WTC11 (cell line): ENCODE measurements around the gene TMTC2. TPM values are rescaled to one million over a fixed set of nuclear protein-coding genes. Genes with fewer than 3 reads are reported as not detected.
A peak's percentile ranks its signal among the peaks of the same experiment; 100 is the strongest.

ENCODE experiments used
- ATAC-seq: fragments of 200-7000 bp; cut with Tn5 transposase; 2 replicates; pipeline ENCODE4 v1.10.0; 2021; ENCODE audit warnings: mild to moderate bottlenecking, moderate library complexity
- CTCF ChIA-PET: fragments of 300-600 bp; sonication (Branson Sonifier 250); formaldehyde crosslinking; loops from one replicate; lab custom pipeline; 2021; ENCODE audit warnings: antibody characterized with exemption; lab: Charles Lee
- POLR2A ChIA-PET: fragments of 350-600 bp; sonication (Branson Sonifier 250); formaldehyde crosslinking; loops from one replicate; lab custom pipeline; 2021; ENCODE audit warnings: antibody characterized with exemption; lab: Charles Lee
- DNase-seq: peaks from one replicate; pipeline ENCODE4 v3.0.0; 2021; ENCODE audit warnings: low spot score
- H3K27ac Mint-ChIP-seq: 2 replicates; pipeline ENCODE4 v1.8.0; 2021; ENCODE audit warnings: mixed read lengths
- H3K27me3 Mint-ChIP-seq: 2 replicates; pipeline ENCODE4 v1.8.0; 2021; ENCODE audit warnings: low read depth, mild to moderate bottlenecking, moderate library complexity, mixed read lengths
- H3K36me3 Mint-ChIP-seq: 2 replicates; pipeline ENCODE4 v1.8.0; 2021; ENCODE audit warnings: mixed read lengths
- H3K4me1 Mint-ChIP-seq: 2 replicates; pipeline ENCODE4 v1.8.0; 2022; ENCODE audit warnings: mixed read lengths
- H3K4me3 Mint-ChIP-seq: 2 replicates; pipeline ENCODE4 v1.8.0; 2021; ENCODE audit warnings: mild to moderate bottlenecking, moderate library complexity, mixed read lengths
- H3K9me3 Mint-ChIP-seq: 2 replicates; pipeline ENCODE4 v1.8.0; 2021; ENCODE audit warnings: mixed read lengths
- CREM ChIP-seq: sonication (generic); formaldehyde crosslinking; IDR thresholded peaks from 2 replicates; pipeline ENCODE4 v1.8.1; 2022; ENCODE audit warnings: mild to moderate bottlenecking, missing genetic modification reagents, moderate library complexity
- E2F4 ChIP-seq: sonication (generic); formaldehyde crosslinking; IDR thresholded peaks from 2 replicates; pipeline ENCODE4 v1.8.1; 2022; ENCODE audit warnings: low read depth, mild to moderate bottlenecking, moderate library complexity, missing genetic modification reagents, borderline replicate concordance
- ESRRA ChIP-seq: sonication (generic); formaldehyde crosslinking; IDR thresholded peaks from 2 replicates; pipeline ENCODE4 v1.8.1; 2022; ENCODE audit warnings: mild to moderate bottlenecking, missing genetic modification reagents, borderline replicate concordance
- FOXP1 ChIP-seq: sonication (generic); formaldehyde crosslinking; IDR thresholded peaks from 2 replicates; pipeline ENCODE4 v1.8.0; 2022; ENCODE audit warnings: missing genetic modification reagents, mild to moderate bottlenecking, moderate library complexity, borderline replicate concordance
- GTF2I ChIP-seq: fragments of 250-450 bp; sonication (Bioruptor Pico); conservative IDR thresholded peaks from 2 replicates; pipeline ENCODE4 v1.4.0; 2021; ENCODE audit warnings: mild to moderate bottlenecking
- NR1H2 ChIP-seq: sonication (generic); formaldehyde crosslinking; IDR thresholded peaks from 2 replicates; pipeline ENCODE4 v1.9.0; 2021; ENCODE audit warnings: mild to moderate bottlenecking, moderate library complexity, missing genetic modification reagents
- PREB ChIP-seq: sonication (generic); formaldehyde crosslinking; IDR thresholded peaks from 2 replicates; pipeline ENCODE4 v1.8.1; 2022; ENCODE audit warnings: mild to moderate bottlenecking, missing genetic modification reagents, moderate library complexity, borderline replicate concordance
- PRRX2 ChIP-seq: fragments of 250-450 bp; sonication (Bioruptor Pico); IDR thresholded peaks from 2 replicates; pipeline ENCODE4 v1.8.0; 2021; ENCODE audit warnings: mild to moderate bottlenecking
- RELA ChIP-seq: sonication (generic); formaldehyde crosslinking; IDR thresholded peaks from 2 replicates; pipeline ENCODE4 v1.8.1; 2022; ENCODE audit warnings: missing genetic modification reagents, mild to moderate bottlenecking, borderline replicate concordance
- SMAD3 ChIP-seq: sonication (generic); formaldehyde crosslinking; IDR thresholded peaks from 2 replicates; pipeline ENCODE4 v1.8.0; 2022; ENCODE audit warnings: missing genetic modification reagents, mild to moderate bottlenecking, borderline replicate concordance
- SOX15 ChIP-seq: fragments of 250-450 bp; sonication (Bioruptor Pico); IDR thresholded peaks from 2 replicates; pipeline ENCODE4 v1.9.0; 2021; ENCODE audit warnings: mild to moderate bottlenecking
- SP1 ChIP-seq: sonication (generic); formaldehyde crosslinking; conservative IDR thresholded peaks from 2 replicates; pipeline ENCODE4 v1.8.1; 2022; ENCODE audit warnings: missing genetic modification reagents
- TEAD4 ChIP-seq: sonication (generic); formaldehyde crosslinking; IDR thresholded peaks from 2 replicates; pipeline ENCODE4 v1.8.0; 2022; ENCODE audit warnings: mild to moderate bottlenecking, missing genetic modification reagents
- ZBTB43 ChIP-seq: sonication (generic); formaldehyde crosslinking; IDR thresholded peaks from 2 replicates; pipeline ENCODE4 v1.8.1; 2023; ENCODE audit warnings: mild to moderate bottlenecking, missing genetic modification reagents
- ZNF121 ChIP-seq: sonication (generic); formaldehyde crosslinking; IDR thresholded peaks from 2 replicates; pipeline ENCODE4 v1.8.0; 2023; ENCODE audit warnings: missing genetic modification reagents
- ZNF138 ChIP-seq: sonication (generic); formaldehyde crosslinking; conservative IDR thresholded peaks from 2 replicates; pipeline ENCODE4 v1.8.1; 2022; ENCODE audit warnings: mild to moderate bottlenecking, moderate library complexity, missing genetic modification reagents
- ZNF281 ChIP-seq: sonication (generic); formaldehyde crosslinking; IDR thresholded peaks from 2 replicates; pipeline ENCODE4 v1.8.0; 2023; ENCODE audit warnings: mild to moderate bottlenecking, missing genetic modification reagents
- ZNF416 ChIP-seq: fragments of 250-450 bp; sonication (Bioruptor Pico); IDR thresholded peaks from 2 replicates; pipeline ENCODE4 v1.9.0; 2021; ENCODE audit warnings: mild to moderate bottlenecking, inconsistent platforms
- total RNA-seq: library from RNA; stranded (reverse); gene quantifications from 3 replicates; pipeline ENCODE4 v1.2.3, GENCODE V29; 2021
- TF ChIP-seq, protein P1 (sequence below): fragments of 250-450 bp; sonication (Bioruptor Pico); IDR thresholded peaks from 2 replicates; pipeline ENCODE4 v1.9.0; 2021; ENCODE audit warnings: moderate library complexity, mild to moderate bottlenecking, inconsistent platforms, borderline replicate concordance
- TF ChIP-seq, protein P2 (sequence below): fragments of 250-450 bp; sonication (Bioruptor Pico); IDR thresholded peaks from 2 replicates; pipeline ENCODE4 v1.8.0; 2021; ENCODE audit warnings: mild to moderate bottlenecking

Gene TMTC2
- total RNA-seq, 1 experiment from 2014 or later: 6.4 TPM

GRCh38 chr12:82663893-82664292, 22.8 kb upstream of the TMTC2 start:
- Mint-ChIP-seq H3K4me3 (no peak overlapping the region), H3K36me3 (peaks cover 2% of the 10 kb centered on the region; the same call in 1 of the 2 replicates), H3K27ac (no peak overlapping the region), H3K4me1 (peaks cover 28% of the 10 kb centered on the region), H3K27me3 (no peaks in the 10 kb centered on the region; the same call in 1 of the 2 replicates), H3K9me3 (peaks cover 15% of the 10 kb centered on the region)
- POLR2A ChIA-PET: no interaction called here
- no peak for DNase-seq
- ATAC-seq: 0 out of 2 replicates have a peak, but pooled peaks have one; percentile 18
- CTCF ChIA-PET: no interaction called here
- no peak for TF ChIP-seq PREB (CRISPR knock-in tag)

- ChIA-PET CTCF (interaction anchor here (0.7 to 1.2 kb wide), 2 partner anchors 31 to 1158 kb away, joined by 3 read pairs; no protein-coding TSS in a partner anchor), POLR2A (interaction anchor here (0.6 kb wide), 1 partner anchor 16 kb away, joined by 3 read pairs; no protein-coding TSS in a partner anchor)
- peaks cover 6% of the 10 kb centered on the region for H3K9me3 Mint-ChIP-seq
- H3K27ac Mint-ChIP-seq: no peak overlapping the region
- TF ChIP-seq ZNF121 (CRISPR knock-in tag) (peak; percentile 45; the same call in 1 of the 2 replicates), ZNF416 (CRISPR knock-in tag) (no peak)
- no peaks in the 10 kb centered on the region for H3K36me3 Mint-ChIP-seq
- no peak for DNase-seq
- no peaks in the 10 kb centered on the region; the same call in 1 of the 2 replicates for H3K27me3 Mint-ChIP-seq
- peaks cover 31% of the 10 kb centered on the region for H3K4me1 Mint-ChIP-seq
- H3K4me3 Mint-ChIP-seq: no peak overlapping the region
- ATAC-seq: peak; percentile 95
These were observed 21.4 kb upstream of the TMTC2 start for GRCh38 chr12:82665142-82665923.

GRCh38 chr12:82666830-82667229, 19.9 kb upstream of the TMTC2 start:
- Mint-ChIP-seq H3K4me1 (peaks cover 31% of the 10 kb centered on the region), H3K36me3 (no peaks in the 10 kb centered on the region), H3K27ac (no peak overlapping the region), H3K9me3 (peaks cover 11% of the 10 kb centered on the region), H3K4me3 (no peak overlapping the region), H3K27me3 (no peaks in the 10 kb centered on the region; the same call in 1 of the 2 replicates)
- CTCF ChIA-PET: no interaction called here
- TF ChIP-seq CREM (no peak), ESRRA (no peak), E2F4 (CRISPR knock-in tag) (no peak), SOX15 (CRISPR knock-in tag) (no peak), SMAD3 (no peak)
- TF ChIP-seq, protein P1, sequence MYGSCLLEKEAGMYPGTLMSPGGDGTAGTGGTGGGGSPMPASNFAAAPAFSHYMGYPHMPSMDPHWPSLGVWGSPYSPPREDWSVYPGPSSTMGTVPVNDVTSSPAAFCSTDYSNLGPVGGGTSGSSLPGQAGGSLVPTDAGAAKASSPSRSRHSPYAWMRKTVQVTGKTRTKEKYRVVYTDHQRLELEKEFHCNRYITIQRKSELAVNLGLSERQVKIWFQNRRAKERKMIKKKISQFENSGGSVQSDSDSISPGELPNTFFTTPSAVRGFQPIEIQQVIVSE (CRISPR knock-in tag): no peak
- TF ChIP-seq, protein P2, sequence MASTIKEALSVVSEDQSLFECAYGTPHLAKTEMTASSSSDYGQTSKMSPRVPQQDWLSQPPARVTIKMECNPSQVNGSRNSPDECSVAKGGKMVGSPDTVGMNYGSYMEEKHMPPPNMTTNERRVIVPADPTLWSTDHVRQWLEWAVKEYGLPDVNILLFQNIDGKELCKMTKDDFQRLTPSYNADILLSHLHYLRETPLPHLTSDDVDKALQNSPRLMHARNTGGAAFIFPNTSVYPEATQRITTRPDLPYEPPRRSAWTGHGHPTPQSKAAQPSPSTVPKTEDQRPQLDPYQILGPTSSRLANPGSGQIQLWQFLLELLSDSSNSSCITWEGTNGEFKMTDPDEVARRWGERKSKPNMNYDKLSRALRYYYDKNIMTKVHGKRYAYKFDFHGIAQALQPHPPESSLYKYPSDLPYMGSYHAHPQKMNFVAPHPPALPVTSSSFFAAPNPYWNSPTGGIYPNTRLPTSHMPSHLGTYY (CRISPR knock-in tag): no peak
- DNase-seq: no peak
- ATAC-seq: no peak
- POLR2A ChIA-PET: no interaction called here

- Mint-ChIP-seq H3K4me1 (peaks cover 2% of the 10 kb centered on the region; the same call in 1 of the 2 replicates), H3K4me3 (no peak overlapping the region), H3K36me3 (no peaks in the 10 kb centered on the region), H3K27me3 (no peaks in the 10 kb centered on the region), H3K9me3 (peaks cover 4% of the 10 kb centered on the region; the same call in 1 of the 2 replicates), H3K27ac (no peak overlapping the region)
- ATAC-seq (no peak), DNase-seq (no peak)
- CTCF ChIA-PET: no interaction called here
- POLR2A ChIA-PET: no interaction called here
- TF ChIP-seq GTF2I (CRISPR knock-in tag) (no peak), ZNF281 (CRISPR knock-in tag) (no peak), ZNF138 (no peak), FOXP1 (no peak), PRRX2 (no peak), RELA (CRISPR knock-in tag) (no peak), NR1H2 (CRISPR knock-in tag) (no peak), ZBTB43 (CRISPR knock-in tag) (no peak), SP1 (CRISPR knock-in tag) (no peak), TEAD4 (CRISPR knock-in tag) (no peak)
These were observed 15.0 kb upstream of the TMTC2 start for GRCh38 chr12:82671673-82672195.
